Measurements from ENCODE around the gene GATAD2A. TPM values are rescaled to one million over a fixed set of nuclear protein-coding genes. Genes with fewer than 3 reads are reported as not detected.
"Not testable (repeated sequence)": the region's sequence is repeated elsewhere in the genome, so short reads cannot be mapped to it uniquely, and the experiment has no call there.

The GATAD2A gene
- polyA plus RNA-seq (ENCODE audit: insufficient read length in 4 of 4): 10 to 100 TPM; 40.6 to 57.7 (median 50.0) TPM

DNA sequence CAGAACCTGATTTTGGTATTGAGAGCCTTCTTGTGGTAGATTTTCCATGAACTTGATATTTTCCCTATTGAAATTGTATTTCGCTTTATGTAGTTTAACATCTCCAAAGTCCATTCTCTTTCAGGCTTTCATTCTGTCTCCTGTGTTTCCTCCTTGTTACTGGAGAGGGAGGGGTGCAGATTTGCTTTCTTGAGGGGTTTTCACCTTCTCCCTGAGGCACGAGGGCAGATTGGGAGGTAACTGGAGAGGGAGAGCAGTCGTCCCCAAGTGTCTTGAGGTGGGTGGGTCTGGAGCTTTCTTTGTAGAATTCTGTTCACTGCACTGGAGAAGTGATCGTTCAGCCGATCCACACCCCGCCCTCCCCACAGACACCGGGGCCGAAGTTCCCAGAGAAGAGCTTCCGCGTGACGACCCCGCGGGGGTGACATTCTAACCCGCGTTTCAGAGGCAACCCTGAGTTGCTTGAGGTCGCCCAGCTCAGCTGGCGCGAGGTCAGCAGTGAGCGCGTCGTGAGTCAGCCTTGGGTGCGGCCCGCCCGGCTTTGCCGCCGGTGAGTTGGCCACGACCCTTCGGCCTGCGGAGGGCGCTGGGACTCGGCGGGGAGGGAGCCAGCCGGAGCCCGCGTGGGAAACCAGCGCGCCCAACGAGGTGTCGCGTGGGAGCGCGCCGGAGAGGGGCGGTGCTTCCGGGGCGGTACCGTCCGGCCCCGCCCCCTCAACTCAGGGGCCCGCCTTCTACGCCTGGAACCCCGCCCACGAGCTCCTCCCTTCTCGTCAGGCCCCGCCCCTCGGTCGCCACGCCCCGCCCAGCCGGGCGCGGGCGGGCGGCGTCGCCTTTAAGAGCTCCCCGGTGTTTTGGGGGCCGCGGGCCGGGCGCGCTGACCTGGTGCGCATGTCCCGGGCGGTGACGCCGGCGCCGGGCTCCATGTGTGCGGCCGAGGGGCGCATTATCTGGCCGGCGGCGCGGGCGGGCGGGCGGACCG lies at the start of gene GATAD2A:
Gene GATAD2A (plus strand): TSS at position 797 of the 982 bp plus-strand sequence. CDS start 59,671 bp downstream, outside the sequence.
- peak in 3 of 4 donors; percentile 82 to 85 (median 85) for DNase-seq (ENCODE audit: low read depth in 4 of 4, low spot score in 2 of 4)

DNA sequence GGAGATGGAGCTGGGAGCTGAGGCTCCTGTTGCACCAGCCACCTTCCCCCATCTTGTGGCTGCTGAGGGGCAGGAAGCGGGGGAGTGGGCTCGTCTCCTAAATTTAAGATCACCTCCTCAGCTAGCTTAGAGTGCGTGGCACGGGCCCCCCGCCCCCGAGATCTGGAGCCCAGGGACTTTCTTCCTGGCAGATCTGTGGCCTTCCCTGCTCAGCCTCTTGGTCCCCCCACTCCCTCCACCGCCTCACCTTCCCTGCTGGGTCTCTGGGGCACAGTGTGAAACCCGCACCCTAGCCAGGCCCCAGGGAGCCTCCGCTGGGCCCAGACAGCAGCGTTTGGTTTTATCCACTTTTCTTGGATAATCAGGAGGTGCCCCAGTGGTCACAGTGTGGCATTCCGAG lies 49.0 kb upstream of the GATAD2A start:
- DNase-seq (ENCODE audit: low read depth in 4 of 4, low spot score in 2 of 4): no peak

GRCh38 chr19:19356901-19357566 lies 48.4 kb upstream of the GATAD2A start:
- DNase-seq (ENCODE audit: low read depth in 4 of 4, low spot score in 2 of 4): no peak

DNA sequence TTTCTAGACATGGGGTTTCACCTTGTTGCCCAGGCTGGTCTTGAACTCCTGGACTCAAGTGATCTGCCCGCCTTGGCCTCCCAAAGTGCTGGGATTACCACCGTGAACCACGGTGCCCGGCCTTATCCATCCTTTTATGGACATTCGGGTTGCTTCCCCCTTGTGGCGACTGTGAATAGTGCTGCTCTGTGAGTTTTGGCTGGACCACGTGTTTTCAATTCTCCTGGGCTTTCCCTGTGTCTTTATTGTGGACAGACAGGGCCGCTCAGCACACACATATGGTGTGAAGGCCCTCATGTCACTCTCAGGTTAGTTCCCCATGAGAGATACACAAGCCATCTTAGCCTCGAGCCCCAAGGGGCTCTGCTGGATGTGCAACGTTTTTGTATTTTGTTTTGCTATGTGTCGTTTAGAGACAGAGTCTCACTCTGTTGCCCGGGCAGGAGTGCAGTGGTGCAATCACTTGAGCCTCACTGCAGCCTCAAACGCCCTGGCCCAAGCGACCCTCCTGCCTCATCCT lies 44.3 kb upstream of the GATAD2A start:
- peak in 2 of 4 donors; percentile 53 to 73 for DNase-seq (ENCODE audit: low read depth in 4 of 4, low spot score in 2 of 4)

GRCh38 chr19:19362075-19362474 lies 43.4 kb upstream of the GATAD2A start:
- no peak for DNase-seq (ENCODE audit: low read depth in 4 of 4, low spot score in 2 of 4)

GRCh38 chr19:19366434-19367396 lies 38.8 kb upstream of the GATAD2A start:
- no peak for DNase-seq (ENCODE audit: low read depth in 4 of 4, low spot score in 2 of 4)

GRCh38 chr19:19368087-19368486 lies 37.4 kb upstream of the GATAD2A start:
- no peak for DNase-seq (ENCODE audit: low read depth in 4 of 4, low spot score in 2 of 4)

DNA sequence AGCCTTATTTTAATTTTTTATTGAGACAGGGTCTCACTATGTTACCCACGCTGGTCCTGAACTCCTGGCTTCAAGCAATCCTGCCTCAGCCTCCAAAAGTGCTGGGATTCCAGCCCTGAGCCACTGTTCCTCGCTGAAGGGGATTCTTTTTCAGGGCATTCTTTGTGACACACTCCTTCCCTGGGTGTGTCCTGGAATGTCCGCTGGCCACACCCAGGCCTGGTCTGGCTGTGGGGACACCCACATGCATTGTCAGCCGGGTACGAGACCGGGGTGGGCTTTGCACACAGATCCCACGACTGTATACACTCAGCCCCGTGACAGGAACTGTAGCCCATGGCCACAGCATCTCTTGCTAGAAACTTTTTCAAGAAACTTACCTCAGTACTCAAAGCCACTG lies 34.4 kb upstream of the GATAD2A start:
- no peak for DNase-seq (ENCODE audit: low read depth in 4 of 4, low spot score in 2 of 4)

DNA sequence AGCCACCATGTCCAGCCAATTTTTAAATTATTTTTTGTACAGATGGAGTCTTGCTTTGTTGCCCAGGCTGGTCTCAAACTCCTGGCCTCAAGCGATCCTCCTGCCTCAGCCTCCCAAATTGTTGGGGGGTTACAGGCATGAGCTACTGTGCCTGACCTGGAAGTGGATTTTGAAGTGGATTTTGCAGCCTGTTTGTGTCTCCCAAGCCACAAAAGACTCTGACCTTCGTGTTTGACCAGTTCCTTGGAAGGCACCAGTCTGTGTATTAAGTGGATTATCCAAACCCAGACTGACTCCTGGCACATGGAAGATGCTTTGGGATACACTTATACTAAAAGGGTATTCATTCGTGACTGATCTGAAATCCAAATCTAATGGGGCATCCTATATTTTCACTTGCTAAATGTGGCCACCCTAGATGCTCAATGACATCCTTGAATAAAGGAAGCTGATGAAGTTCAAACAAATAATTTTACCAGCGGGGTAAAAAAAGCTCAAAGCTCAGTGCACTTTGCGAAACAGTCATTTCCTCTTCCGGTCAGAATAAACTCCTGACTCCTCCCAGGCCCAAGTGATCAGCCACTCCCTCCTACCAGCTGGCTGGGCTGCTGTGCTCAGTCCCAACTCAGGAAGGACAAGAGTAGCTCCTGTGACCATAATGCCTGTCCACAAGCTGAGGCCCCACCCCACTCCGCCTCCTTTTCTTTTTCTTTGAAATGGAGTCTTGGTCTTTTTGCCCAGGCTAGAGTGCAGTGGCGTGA lies 32.6 kb upstream of the GATAD2A start:
- DNase-seq (ENCODE audit: low read depth in 4 of 4, low spot score in 2 of 4): no peak

- no peak for DNase-seq (ENCODE audit: low read depth in 4 of 4, low spot score in 2 of 4)
Measured at GRCh38 chr19:19379527-19379926, 25.9 kb upstream of the GATAD2A start.

- not testable (repeated sequence) for DNase-seq (ENCODE audit: low read depth in 4 of 4, low spot score in 2 of 4)
Measured at GRCh38 chr19:19380316-19380715, 25.2 kb upstream of the GATAD2A start.

- no peak for DNase-seq (ENCODE audit: low read depth in 4 of 4, low spot score in 2 of 4)
Measured at GRCh38 chr19:19381007-19381926, 24.2 kb upstream of the GATAD2A start.

GRCh38 chr19:19382118-19382517 lies 23.4 kb upstream of the GATAD2A start:
- no peak for DNase-seq (ENCODE audit: low read depth in 4 of 4, low spot score in 2 of 4)

DNA sequence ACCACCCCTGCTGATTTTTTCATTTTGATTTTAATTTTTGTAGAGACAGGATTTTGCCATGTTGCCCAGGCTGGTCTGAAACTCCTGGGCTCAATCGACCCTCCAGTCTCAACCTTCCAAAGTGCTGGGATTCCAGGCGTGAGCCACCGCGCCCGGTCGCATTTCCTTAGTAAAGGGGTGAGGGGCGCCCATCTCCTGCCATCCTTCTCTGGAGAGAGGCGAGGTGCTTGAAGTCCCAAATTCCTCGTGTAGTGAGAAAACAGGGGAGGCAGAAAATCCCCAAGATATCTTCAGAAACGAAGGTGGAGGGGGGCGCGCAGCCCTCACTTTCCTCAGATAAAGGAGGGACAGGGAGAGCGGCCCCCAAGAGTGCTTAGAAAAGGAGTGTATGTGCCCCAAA lies 21.0 kb upstream of the GATAD2A start:
- no peak for DNase-seq (ENCODE audit: low read depth in 4 of 4, low spot score in 2 of 4)

DNA sequence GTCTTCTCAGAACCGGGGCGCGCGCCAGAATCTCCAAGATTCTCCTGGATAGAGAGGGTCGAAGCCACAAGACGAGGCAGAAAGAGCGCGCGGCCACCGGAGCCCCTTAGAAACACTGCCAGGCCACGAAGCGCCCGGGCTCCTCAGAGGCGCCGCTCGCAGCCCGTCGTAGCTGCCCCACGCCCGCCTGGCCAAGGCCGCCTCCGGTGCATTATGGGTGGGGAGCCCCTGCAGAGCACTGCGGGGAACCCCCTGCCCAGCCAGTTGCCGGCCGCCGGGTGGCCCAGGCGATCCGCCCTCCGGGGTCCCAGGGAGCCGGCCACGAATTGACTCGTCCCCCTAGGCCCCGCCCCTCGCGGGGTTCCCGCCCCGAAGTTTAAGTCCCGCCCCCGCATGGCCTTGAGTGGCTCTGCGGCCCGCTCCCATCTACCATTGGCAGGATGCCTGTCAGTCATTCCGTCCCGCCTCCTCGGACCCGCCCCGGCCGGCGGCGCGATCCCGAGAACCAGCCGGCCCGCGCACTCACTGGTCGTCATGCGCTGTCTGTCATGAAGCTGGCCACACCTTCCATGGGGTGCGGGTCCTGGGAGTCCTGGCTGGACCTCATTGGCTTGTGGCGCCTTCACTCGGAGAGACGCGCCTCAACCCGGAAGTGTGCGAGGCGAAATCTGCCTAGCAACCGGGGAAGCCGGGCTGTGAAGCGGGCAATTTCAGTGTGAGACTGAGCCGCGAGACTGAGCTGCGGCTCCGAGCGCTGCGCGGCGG lies 20.2 kb upstream of the GATAD2A start:
- DNase-seq (ENCODE audit: low read depth in 4 of 4, low spot score in 2 of 4): peak; percentile 94 to 98 (median 98)

DNA sequence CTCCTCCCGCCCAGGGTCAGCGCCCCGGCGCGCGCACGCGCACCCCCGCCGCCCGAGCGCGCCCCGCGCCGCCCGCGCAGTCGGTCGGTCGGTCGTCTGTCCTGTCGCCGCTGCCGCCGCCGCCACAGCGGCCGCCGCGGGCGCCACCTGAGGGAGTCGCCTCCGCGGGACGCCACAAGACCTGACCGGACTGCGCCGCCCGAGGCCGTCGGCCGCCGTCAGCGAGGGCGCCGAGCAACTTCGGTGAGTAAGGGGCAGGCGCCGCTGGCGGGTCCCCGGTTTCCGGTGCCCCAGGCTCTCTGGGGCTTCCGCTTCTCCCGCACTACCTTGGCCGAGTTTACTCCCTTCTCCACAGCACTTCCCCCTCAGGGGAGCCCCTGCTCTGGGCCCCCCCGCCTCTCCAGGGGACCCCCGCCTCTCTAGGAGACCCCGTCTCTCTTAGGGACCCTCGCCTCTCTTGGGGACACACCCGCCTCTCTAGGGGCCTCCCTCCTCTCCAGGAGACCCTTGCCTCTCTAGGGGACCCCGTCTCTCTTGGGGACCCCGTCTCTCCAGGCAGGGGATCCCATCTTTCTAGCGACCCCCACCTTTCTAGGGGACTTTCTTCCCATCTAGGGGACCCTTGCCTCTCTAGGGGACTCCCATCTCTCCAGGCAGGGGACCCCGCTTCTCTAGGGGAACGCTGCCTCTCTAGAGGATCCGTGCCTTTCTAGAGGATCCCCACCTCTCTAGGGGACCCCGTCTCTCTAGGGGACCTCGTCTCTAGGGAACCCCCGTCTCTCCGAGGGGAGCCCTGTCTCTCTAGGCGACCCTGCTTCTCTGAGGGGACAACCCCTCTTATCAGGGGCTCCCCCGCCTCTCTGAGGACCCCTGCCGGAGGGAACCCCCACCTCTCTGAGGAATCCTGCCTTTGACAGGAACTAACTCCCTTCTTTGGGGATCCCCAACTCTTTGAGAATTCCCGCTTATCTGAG lies 19.3 kb upstream of the GATAD2A start:
- DNase-seq (ENCODE audit: low read depth in 4 of 4, low spot score in 2 of 4): no peak

Measured in left renal cortex interstitium (tissue), 4 donors.